GM12878 (cell line): Measurements from ENCODE around the gene PLRG1. TPM values are rescaled to one million over a fixed set of nuclear protein-coding genes. Genes with fewer than 3 reads are reported as not detected.

Source experiments
- ATAC-seq: fragments of 200-7000 bp; cut with Tn5 transposase; 3 replicates; pipeline ENCODE4 v1.9.1; 2020; ENCODE audit warnings: mild to moderate bottlenecking, moderate library complexity
- BruUV-seq: library from RNA; stranded (reverse); fragments of 400-500 nt; replicated peaks from 2 replicates; lab custom pipeline; 2021; lab: Mats Ljungman, UMichigan
- CTCF ChIA-PET: fragments of 300-600 bp; sonication (Branson Sonifier 250); formaldehyde crosslinking; extraction: SDS; loops from one replicate; lab custom pipeline; 2021; ENCODE audit warnings: inconsistent platforms; lab: Yijun Ruan, JAX
- POLR2A ChIA-PET: fragments of 350-600 bp; formaldehyde crosslinking; extraction: SDS; loops from one replicate; lab custom pipeline; 2021; ENCODE audit warnings: inconsistent platforms; lab: Charles Lee
- RAD21 ChIA-PET: fragments of 300-600 bp; sonication (Branson Sonifier 250); formaldehyde crosslinking; loops from one replicate; lab custom pipeline; 2023; ENCODE audit warnings: antibody characterized with exemption; ENCODE audit not compliant: unreplicated experiment; lab: Charles Lee
- SMC1A ChIA-PET: fragments of 300-600 bp; sonication (Branson Sonifier 250); formaldehyde crosslinking; loops from one replicate; lab custom pipeline; 2023; ENCODE audit not compliant: unreplicated experiment, uncharacterized antibody; lab: Charles Lee
- DNase-seq: peaks from one replicate; pipeline ENCODE4 v3.0.0-alpha.2; 2011; ENCODE audit warnings: low read depth, low spot score
- FAIRE-seq: peaks from 3 replicates; lab custom pipeline; 2011; peaks lifted over from hg19 to GRCh38; lab: Jason Lieb, UNC
- H2AFZ ChIP-seq: 2 replicates; pipeline ENCODE4 v1.6.0; 2011; ENCODE audit warnings: low read depth, low read length, control low read depth; ENCODE audit not compliant: control insufficient read depth
- H3K27ac ChIP-seq: 2 replicates; pipeline ENCODE4 v1.5.1; 2011; ENCODE audit warnings: control low read depth; ENCODE audit not compliant: control insufficient read depth, insufficient read depth
- H3K27me3 ChIP-seq, 2 experiments: replicated peaks in 1 of 2; 2 replicates each; pipeline versions ENCODE4 v1.6.0 to v1.6.1; 2011; ENCODE audit warnings: low read length in 1 of 2; ENCODE audit not compliant: control insufficient read depth in 2 of 2, insufficient read depth in 2 of 2
- H3K36me3 ChIP-seq, 2 experiments: 2 replicates each; pipeline ENCODE4 v1.5.1; 2011; ENCODE audit warnings: low read length in 1 of 2; ENCODE audit not compliant: control insufficient read depth in 2 of 2, insufficient read depth in 2 of 2
- H3K4me1 ChIP-seq: 2 replicates; pipeline ENCODE4 v1.6.1; 2011; ENCODE audit warnings: mild to moderate bottlenecking, low read length, moderate library complexity, mixed read lengths; ENCODE audit not compliant: control insufficient read depth, insufficient read depth
- H3K4me2 ChIP-seq: 2 replicates; pipeline ENCODE4 v1.6.0; 2011; ENCODE audit warnings: control low read depth; ENCODE audit not compliant: control insufficient read depth, insufficient read depth
- H3K4me3 ChIP-seq: fragments of 200-600 bp; sonication (generic); 2 replicates; pipeline ENCODE4 v1.5.1; 2016
- H3K79me2 ChIP-seq: 2 replicates; pipeline ENCODE4 v1.6.0; 2011; ENCODE audit warnings: low read length; ENCODE audit not compliant: control insufficient read depth, insufficient read depth
- H3K9ac ChIP-seq: 2 replicates; pipeline ENCODE4 v1.8.0; 2011; ENCODE audit warnings: low read length, control low read depth, mixed read lengths; ENCODE audit not compliant: control insufficient read depth, insufficient read depth
- H3K9me3 ChIP-seq: replicated peaks from 3 replicates; pipeline ENCODE4 v1.5.1; 2011; ENCODE audit warnings: mild to moderate bottlenecking, low read length; ENCODE audit not compliant: control insufficient read depth, insufficient read depth
- H4K20me1 ChIP-seq: 2 replicates; pipeline ENCODE4 v1.6.0; 2011; ENCODE audit not compliant: control insufficient read depth, insufficient read depth
- ETV6 ChIP-seq, 2 experiments: fragments of 450-650 bp in 1 of 2; IDR thresholded peaks in 1 of 2; conservative IDR thresholded peaks in 1 of 2; 2 replicates each; pipeline ENCODE4 v1.6.1; 2014; ENCODE audit warnings: antibody characterized with exemption in 1 of 2, borderline replicate concordance in 1 of 2, low read depth in 1 of 2, mild to moderate bottlenecking in 1 of 2, moderate library complexity in 1 of 2
- IRF4 ChIP-seq: IDR thresholded peaks from 2 replicates; pipeline ENCODE4 v1.6.1; 2011; ENCODE audit warnings: low read depth, low read length
- NFXL1 ChIP-seq: fragments of 450-650 bp; IDR thresholded peaks from 2 replicates; pipeline ENCODE4 v1.6.1; 2017; ENCODE audit warnings: antibody characterized with exemption, mild to moderate bottlenecking, borderline replicate concordance
- PML ChIP-seq: IDR thresholded peaks from 2 replicates; pipeline ENCODE4 v1.6.1; 2012; ENCODE audit warnings: low read length, inconsistent platforms
- SUZ12 ChIP-seq: fragments of 200-600 bp; sonication (generic); IDR thresholded peaks from one replicate; pipeline ENCODE4 v1.6.1; 2018; ENCODE audit warnings: antibody characterized with exemption, mild to moderate bottlenecking; ENCODE audit not compliant: unreplicated experiment
- ZBED1 ChIP-seq: IDR thresholded peaks from 2 replicates; pipeline ENCODE4 v1.6.1; 2016; ENCODE audit warnings: borderline replicate concordance
- ZNF384 ChIP-seq: IDR thresholded peaks from 2 replicates; pipeline ENCODE4 v1.6.1; 2012; ENCODE audit warnings: low read depth, mild to moderate bottlenecking, low read length, improper control_type of control experiment, borderline replicate concordance
- ZNF687 ChIP-seq: fragments of 450-650 bp; IDR thresholded peaks from 2 replicates; pipeline ENCODE4 v1.6.1; 2017; ENCODE audit warnings: mild to moderate bottlenecking, moderate library complexity
- in situ Hi-C: fragments of 300-500 bp; cut with MboI; formaldehyde crosslinking; loops from 9 replicates; pipeline ENCODE4 v1.14.3; 2018; ENCODE audit warnings: mixed read lengths
- intact Hi-C: fragments of 100-400 bp; cut with micrococcal nuclease; formaldehyde crosslinking; loops from one replicate; pipeline ENCODE4 v1.14.2; 2022; ENCODE audit not compliant: unreplicated experiment
- polyA plus RNA-seq, 11 experiments: library from polyadenylated mRNA; depleted of rRNA in 4 of 11; unstranded in 6 of 11; stranded (reverse) in 5 of 11; fragments of >200 nt; fragmentation: Nextera tagmentation in 4 of 11; fragmentation: Illumina TruSeq in 1 of 11; extraction: Ambion mirVana in 4 of 11; extraction: Trizol in 1 of 11; gene quantifications; 1 replicate in 1 of 11; 2 replicates in 10 of 11; pipeline versions ENCODE4 v1.2.1 to v1.2.3, GENCODE V29; 2011 to 2016; ENCODE audit warnings: inconsistent platforms in 2 of 11, missing spikeins in 2 of 11, low read depth in 1 of 11
- total RNA-seq, 4 experiments: library from RNA; depleted of rRNA in 3 of 4; stranded (reverse); fragments of >200 nt in 3 of 4; fragmentation: Illumina TruSeq in 1 of 4; extraction: Trizol in 1 of 4; gene quantifications; 2 replicates each; pipeline versions ENCODE4 v1.2.1 to v1.2.3, GENCODE V29; 2013 to 2021
- TF ChIP-seq, protein P1 (sequence below): fragments of 450-650 bp; IDR thresholded peaks from 2 replicates; pipeline ENCODE4 v1.6.1; 2014; ENCODE audit warnings: mild to moderate bottlenecking
- TF ChIP-seq, protein P2 (sequence below): fragments of 450-650 bp; IDR thresholded peaks from 2 replicates; pipeline ENCODE4 v1.6.1; 2017; ENCODE audit warnings: mild to moderate bottlenecking, low read depth, inconsistent platforms; ENCODE audit not compliant: poor library complexity, severe bottlenecking
- TF ChIP-seq, protein P3 (sequence below): fragments of 450-650 bp; IDR thresholded peaks from 2 replicates; pipeline ENCODE4 v1.6.1; 2017; ENCODE audit warnings: borderline replicate concordance

Gene PLRG1
- total and polyA plus RNA-seq, 10 of the 15 experiments (the other 5 are each of a cell fraction or from before 2014, with no cell fraction given): 54.7 to 182 (median 111) TPM

DNA sequence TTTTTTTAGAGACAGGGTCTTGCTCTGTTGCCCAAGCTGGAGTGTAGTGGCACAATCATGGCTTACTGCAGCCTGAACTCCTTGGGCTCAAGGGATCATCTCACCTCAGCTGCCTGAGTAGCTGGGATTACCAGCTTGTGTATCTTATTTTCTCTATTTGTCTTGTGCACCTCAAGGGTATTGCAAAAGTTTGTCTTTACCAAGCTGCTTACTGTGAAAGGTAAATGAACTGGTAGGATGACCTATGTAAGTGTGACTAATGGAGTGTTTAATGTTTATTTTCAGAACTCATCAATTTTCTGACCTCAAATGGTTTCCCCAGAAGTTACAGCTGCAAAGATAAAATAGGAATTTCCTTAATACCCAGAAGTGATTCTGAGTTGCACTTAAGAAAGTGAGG, 45.6 kb upstream of the PLRG1 start:
- SMC1A ChIA-PET: no interaction called here
- Histone ChIP-seq H3K27ac (no peak overlapping the region), H4K20me1 (no peaks in the 10 kb centered on the region), H3K4me3 (no peak overlapping the region), H3K4me1 (no peaks in the 10 kb centered on the region), H3K9ac (no peak overlapping the region), H3K27me3 (no peaks in the 10 kb centered on the region), H3K4me2 (no peak overlapping the region), H2AFZ (no peak overlapping the region), H3K79me2 (no peaks in the 10 kb centered on the region), H3K9me3 (no peaks in the 10 kb centered on the region), H3K36me3 (no peaks in the 10 kb centered on the region)
- BruUV-seq: no TSS peak
- FAIRE-seq (no peak), ATAC-seq (no peak), DNase-seq (no peak)
- intact Hi-C loops: no loop called here
- RAD21 ChIA-PET: interaction anchor here (0.7 kb wide), 1 partner anchor 37 kb away, joined by 3 read pairs; no protein-coding TSS in a partner anchor
- POLR2A ChIA-PET: interaction anchor here (0.6 kb wide), 1 partner anchor 19 kb away, joined by 3 read pairs; no protein-coding TSS in a partner anchor
- in situ Hi-C loops: no loop called here
- CTCF ChIA-PET: interaction anchor here (0.7 to 1.8 kb wide), 3 partner anchors 23 to 350 kb away, joined by 3 to 5 read pairs (median 3); no protein-coding TSS in a partner anchor
- TF ChIP-seq NFXL1 (no peak), ZNF687 (no peak), PML (no peak), SUZ12 (no peak), ZNF384 (no peak), ETV6 (conservative IDR thresholded peaks at IDR 0.05 in 1 of 2, IDR thresholded peaks at IDR 0.05 in 1 of 2; ENCODE audit: borderline replicate concordance in 1 of 2, low read depth in 1 of 2) (no peak), IRF4 (no peak), ZBED1 (no peak)
- TF ChIP-seq, protein P1, sequence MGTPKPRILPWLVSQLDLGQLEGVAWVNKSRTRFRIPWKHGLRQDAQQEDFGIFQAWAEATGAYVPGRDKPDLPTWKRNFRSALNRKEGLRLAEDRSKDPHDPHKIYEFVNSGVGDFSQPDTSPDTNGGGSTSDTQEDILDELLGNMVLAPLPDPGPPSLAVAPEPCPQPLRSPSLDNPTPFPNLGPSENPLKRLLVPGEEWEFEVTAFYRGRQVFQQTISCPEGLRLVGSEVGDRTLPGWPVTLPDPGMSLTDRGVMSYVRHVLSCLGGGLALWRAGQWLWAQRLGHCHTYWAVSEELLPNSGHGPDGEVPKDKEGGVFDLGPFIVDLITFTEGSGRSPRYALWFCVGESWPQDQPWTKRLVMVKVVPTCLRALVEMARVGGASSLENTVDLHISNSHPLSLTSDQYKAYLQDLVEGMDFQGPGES: no peak
- TF ChIP-seq, protein P2, sequence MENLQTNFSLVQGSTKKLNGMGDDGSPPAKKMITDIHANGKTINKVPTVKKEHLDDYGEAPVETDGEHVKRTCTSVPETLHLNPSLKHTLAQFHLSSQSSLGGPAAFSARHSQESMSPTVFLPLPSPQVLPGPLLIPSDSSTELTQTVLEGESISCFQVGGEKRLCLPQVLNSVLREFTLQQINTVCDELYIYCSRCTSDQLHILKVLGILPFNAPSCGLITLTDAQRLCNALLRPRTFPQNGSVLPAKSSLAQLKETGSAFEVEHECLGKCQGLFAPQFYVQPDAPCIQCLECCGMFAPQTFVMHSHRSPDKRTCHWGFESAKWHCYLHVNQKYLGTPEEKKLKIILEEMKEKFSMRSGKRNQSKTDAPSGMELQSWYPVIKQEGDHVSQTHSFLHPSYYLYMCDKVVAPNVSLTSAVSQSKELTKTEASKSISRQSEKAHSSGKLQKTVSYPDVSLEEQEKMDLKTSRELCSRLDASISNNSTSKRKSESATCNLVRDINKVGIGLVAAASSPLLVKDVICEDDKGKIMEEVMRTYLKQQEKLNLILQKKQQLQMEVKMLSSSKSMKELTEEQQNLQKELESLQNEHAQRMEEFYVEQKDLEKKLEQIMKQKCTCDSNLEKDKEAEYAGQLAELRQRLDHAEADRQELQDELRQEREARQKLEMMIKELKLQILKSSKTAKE: no peak
- TF ChIP-seq, protein P3, sequence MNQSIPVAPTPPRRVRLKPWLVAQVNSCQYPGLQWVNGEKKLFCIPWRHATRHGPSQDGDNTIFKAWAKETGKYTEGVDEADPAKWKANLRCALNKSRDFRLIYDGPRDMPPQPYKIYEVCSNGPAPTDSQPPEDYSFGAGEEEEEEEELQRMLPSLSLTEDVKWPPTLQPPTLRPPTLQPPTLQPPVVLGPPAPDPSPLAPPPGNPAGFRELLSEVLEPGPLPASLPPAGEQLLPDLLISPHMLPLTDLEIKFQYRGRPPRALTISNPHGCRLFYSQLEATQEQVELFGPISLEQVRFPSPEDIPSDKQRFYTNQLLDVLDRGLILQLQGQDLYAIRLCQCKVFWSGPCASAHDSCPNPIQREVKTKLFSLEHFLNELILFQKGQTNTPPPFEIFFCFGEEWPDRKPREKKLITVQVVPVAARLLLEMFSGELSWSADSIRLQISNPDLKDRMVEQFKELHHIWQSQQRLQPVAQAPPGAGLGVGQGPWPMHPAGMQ: no peak
